ENCODE data around the gene NPIPB2. TPM values are rescaled to one million over a fixed set of nuclear protein-coding genes. Genes with fewer than 3 reads are reported as not detected.
"Not testable (repeated sequence)": the region's sequence is repeated elsewhere in the genome, so short reads cannot be mapped to it uniquely, and the experiment has no call there.

Gene NPIPB2
- total RNA-seq, 2 experiments from 2014 or later = 4.9 to 11.0 TPM

DNA sequence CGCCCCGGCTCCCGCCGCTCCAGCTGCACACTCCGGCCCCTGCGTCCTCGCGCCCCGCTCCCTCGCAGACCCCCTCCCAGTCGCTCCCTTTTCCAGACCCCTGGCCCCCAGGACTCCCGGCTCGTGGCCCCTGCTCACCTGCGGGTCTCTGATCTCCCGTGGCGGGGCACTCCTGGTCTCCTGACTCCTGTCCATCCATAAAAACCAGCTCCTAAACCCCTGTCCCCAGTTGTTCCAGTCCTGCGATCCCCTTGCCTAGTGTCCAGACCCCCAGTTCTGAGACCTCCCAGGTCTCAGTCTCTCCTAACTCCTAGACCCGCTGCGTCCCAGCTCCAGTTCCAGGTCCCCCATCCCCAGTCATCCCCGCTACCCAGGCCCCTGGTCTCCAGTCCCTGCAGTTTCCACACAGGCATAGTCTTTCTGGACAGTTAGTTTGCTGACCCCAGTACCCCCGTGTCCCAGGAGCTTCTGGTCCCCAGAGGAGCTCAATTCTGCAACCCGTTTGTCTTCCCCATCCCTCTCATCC is 35.1 kb upstream of the NPIPB2 start:
- ATAC-seq (no peak), DNase-seq (peak; percentile 4)
- Mint-ChIP-seq H3K36me3 (ENCODE audit: low read depth) (no peaks in the 10 kb centered on the region), H3K4me1 (ENCODE audit: low read depth) (peaks cover 37% of the 10 kb centered on the region), H3K27ac (peak overlapping the region; percentile 69), H3K9me3 (no peaks in the 10 kb centered on the region), H3K27me3 (no peaks in the 10 kb centered on the region), H3K4me3 (peak overlapping the region; percentile 95)
- TF ChIP-seq, protein P1, sequence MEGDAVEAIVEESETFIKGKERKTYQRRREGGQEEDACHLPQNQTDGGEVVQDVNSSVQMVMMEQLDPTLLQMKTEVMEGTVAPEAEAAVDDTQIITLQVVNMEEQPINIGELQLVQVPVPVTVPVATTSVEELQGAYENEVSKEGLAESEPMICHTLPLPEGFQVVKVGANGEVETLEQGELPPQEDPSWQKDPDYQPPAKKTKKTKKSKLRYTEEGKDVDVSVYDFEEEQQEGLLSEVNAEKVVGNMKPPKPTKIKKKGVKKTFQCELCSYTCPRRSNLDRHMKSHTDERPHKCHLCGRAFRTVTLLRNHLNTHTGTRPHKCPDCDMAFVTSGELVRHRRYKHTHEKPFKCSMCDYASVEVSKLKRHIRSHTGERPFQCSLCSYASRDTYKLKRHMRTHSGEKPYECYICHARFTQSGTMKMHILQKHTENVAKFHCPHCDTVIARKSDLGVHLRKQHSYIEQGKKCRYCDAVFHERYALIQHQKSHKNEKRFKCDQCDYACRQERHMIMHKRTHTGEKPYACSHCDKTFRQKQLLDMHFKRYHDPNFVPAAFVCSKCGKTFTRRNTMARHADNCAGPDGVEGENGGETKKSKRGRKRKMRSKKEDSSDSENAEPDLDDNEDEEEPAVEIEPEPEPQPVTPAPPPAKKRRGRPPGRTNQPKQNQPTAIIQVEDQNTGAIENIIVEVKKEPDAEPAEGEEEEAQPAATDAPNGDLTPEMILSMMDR (IDR thresholded peaks at IDR 0.05) = no peak
- ChIA-PET POLR2A (interaction anchor here (0.9 to 1.6 kb wide), 8 partner anchors 11 to 234 kb away, joined by 3 to 7 read pairs (median 4); partner anchors contain the start of genes GSPT1, RSL1D1, TNFRSF17 and TXNDC11), CTCF (interaction anchor here (0.8 to 1.9 kb wide), 7 partner anchors 9 to 118 kb away, joined by 3 to 8 read pairs (median 4); no protein-coding TSS in a partner anchor)
- intact Hi-C loops (cut with micrococcal nuclease) = no loop called here

DNA sequence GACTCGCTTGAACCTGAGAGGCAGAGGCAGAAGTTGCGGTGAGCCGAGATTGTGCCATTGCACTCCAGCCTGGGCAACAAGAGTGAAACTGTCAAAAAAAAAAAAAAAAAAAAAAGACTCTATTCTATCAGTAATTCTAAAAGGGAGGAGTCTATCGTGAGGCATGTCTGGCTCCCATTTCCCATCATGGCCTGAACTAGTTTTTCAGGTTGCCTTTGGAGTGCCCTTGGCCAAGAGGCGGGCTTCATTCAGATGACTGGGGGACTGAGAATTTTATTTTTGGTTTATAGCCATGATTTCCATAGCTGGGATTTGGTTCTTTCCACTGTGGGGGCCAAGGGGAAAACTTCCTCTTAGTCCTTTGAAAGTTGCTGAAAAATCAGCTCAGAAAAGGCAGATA is 31.2 kb upstream of the NPIPB2 start:
- POLR2A ChIA-PET = interaction anchor here (0.6 kb wide), 1 partner anchor 55 kb away, joined by 3 read pairs; no protein-coding TSS in a partner anchor
- no peak overlapping the region for H3K27ac Mint-ChIP-seq

DNA sequence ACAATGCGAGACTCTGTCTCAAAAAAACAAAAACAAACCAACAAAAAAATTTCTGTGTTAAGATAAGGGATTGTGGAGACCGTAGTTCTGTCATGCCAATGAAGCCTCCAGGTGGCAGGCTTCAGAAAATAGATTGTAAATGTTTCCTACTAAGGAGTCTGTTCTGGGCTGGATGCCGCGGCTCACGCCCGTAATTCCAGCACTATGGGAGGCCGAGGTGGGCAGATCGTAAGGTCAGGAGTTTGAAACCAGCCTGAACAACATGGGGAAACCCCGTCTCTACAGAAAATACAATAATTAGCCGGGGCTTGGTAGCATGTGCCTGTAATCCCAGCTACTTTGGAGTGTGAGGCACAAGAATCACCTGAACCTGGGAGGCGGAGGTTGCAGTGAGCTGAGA is 30.3 kb upstream of the NPIPB2 start:
- Mint-ChIP-seq H3K4me1 (ENCODE audit: low read depth) (peaks cover 13% of the 10 kb centered on the region), H3K36me3 (ENCODE audit: low read depth) (no peaks in the 10 kb centered on the region), H3K9me3 (no peaks in the 10 kb centered on the region), H3K4me3 (no peak overlapping the region), H3K27me3 (peaks cover 2% of the 10 kb centered on the region), H3K27ac (no peak overlapping the region)
- TF ChIP-seq, protein P1 (IDR thresholded peaks at IDR 0.05) = no peak
- DNase-seq = no peak
- intact Hi-C loops (cut with micrococcal nuclease) = no loop called here
- ChIA-PET CTCF (interaction anchor here (0.7 to 2.5 kb wide), 2 partner anchors 90 to 96 kb away, joined by 3 to 12 read pairs; no protein-coding TSS in a partner anchor), POLR2A (interaction anchor here (1.0 kb wide), 1 partner anchor 201 kb away, joined by 3 read pairs; no protein-coding TSS in a partner anchor)
- no peak for ATAC-seq

More for the DNA sequence above, 31.2 kb upstream of the NPIPB2 start:
- intact Hi-C loops (cut with micrococcal nuclease) = no loop called here
- H3K4me1 Mint-ChIP-seq (ENCODE audit: low read depth) = peaks cover 22% of the 10 kb centered on the region
- H3K4me3 Mint-ChIP-seq = no peak overlapping the region
- ATAC-seq = no peak
- no peaks in the 10 kb centered on the region for H3K9me3 Mint-ChIP-seq
- no peaks in the 10 kb centered on the region for H3K27me3 Mint-ChIP-seq
- TF ChIP-seq, protein P1 (IDR thresholded peaks at IDR 0.05) = no peak
- H3K36me3 Mint-ChIP-seq (ENCODE audit: low read depth) = no peaks in the 10 kb centered on the region
- CTCF ChIA-PET = interaction anchor here (0.7 to 2.5 kb wide), 2 partner anchors 95 to 122 kb away, joined by 3 to 12 read pairs; no protein-coding TSS in a partner anchor
- DNase-seq = no peak

DNA sequence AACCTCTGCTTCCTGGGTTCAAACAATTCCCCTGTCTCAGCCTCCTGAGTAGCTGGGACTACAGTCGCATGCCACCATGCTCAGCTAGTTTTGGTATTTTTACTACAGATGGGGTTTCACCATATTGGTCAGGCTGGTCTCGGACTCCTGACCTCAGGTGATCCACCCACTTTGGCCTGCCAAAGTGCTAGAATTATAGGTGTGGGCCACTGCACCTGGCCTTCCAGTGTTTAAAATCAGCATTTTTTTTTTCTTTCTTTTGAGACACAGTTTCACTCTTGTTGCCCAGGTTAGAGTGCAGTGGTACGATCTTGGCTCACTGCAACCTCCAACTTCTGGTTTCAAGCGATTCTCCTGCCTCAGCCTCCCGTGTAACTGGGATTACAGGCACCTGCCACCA is 28.4 kb upstream of the NPIPB2 start:
- H3K9me3 Mint-ChIP-seq; DNase-seq; H3K4me1 Mint-ChIP-seq (ENCODE audit: low read depth); POLR2A ChIA-PET; H3K4me3 Mint-ChIP-seq; H3K36me3 Mint-ChIP-seq (ENCODE audit: low read depth); ATAC-seq; H3K27ac Mint-ChIP-seq; CTCF ChIA-PET; H3K27me3 Mint-ChIP-seq; intact Hi-C loops (cut with micrococcal nuclease): not testable (repeated sequence)

DNA sequence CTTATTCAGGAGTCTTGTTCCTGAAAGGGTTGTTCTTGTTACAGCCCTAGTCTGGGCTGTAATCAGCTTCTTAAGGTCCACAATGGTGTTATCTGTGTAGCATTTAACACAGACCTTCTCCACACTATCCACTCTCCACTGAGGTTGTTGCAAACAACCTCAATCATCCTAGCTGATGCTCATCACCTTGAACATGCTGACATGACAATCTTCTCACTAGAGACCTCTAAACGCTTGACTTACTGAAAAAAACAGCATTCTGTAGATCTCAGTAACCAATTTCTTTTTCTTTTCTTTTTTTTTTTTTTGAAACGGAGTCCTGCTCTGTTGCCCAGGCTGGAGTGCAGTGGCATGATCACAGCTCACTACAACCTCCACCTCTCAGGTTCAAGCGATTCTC is 26.7 kb upstream of the NPIPB2 start:
- H3K27ac Mint-ChIP-seq = no peak overlapping the region
- TF ChIP-seq, protein P1 (IDR thresholded peaks at IDR 0.05) = no peak
- ATAC-seq (no peak), DNase-seq (no peak)
- no peaks in the 10 kb centered on the region for H3K9me3 Mint-ChIP-seq
- POLR2A ChIA-PET = no interaction called here
- H3K27me3 Mint-ChIP-seq = peaks cover 2% of the 10 kb centered on the region
- H3K36me3 Mint-ChIP-seq (ENCODE audit: low read depth) = no peaks in the 10 kb centered on the region
- H3K4me3 Mint-ChIP-seq = no peak overlapping the region
- intact Hi-C loops (cut with micrococcal nuclease) = no loop called here
- CTCF ChIA-PET = interaction anchor here (1.4 to 2.4 kb wide), 2 partner anchors 9 to 99 kb away, joined by 4 to 11 read pairs; partner anchors contain the start of gene SNX29
- H3K4me1 Mint-ChIP-seq (ENCODE audit: low read depth) = no peaks in the 10 kb centered on the region

Data from activated CD8-positive, alpha-beta T cell treated with anti-CD3 and anti-CD28 coated beads for 36 hours (primary cell).